Measurements from ENCODE around the gene COL4A2. TPM values are rescaled to one million over a fixed set of nuclear protein-coding genes. Genes with fewer than 3 reads are reported as not detected.

The COL4A2 gene
- total RNA-seq, 1 donor from 2014 or later: 511 TPM

DNA sequence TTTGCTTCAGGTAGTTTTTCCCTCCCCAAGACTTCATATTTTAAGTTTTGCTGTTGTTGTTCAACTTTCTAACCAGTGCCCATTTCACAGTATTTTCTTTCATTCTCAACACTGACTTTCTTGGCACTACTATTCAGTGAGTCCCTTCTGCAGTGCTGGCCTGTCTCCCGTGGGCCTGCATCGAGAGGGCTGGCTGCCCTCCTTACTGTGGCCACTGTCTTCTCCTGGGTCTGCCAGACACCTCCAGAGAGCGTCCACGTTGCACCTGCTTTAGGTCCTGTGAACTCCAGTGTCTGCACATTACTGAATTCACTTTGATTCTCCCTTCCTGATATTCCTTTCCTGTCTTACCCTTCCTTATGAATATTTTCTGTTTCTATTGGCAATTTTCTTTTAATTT lies 27.4 kb upstream of the COL4A2 start:
- peaks cover 0 to 5% (median 0%) of the 10 kb centered on the region in 3 donors for H3K27me3 ChIP-seq (ENCODE audit: control insufficient read depth in 3 of 3, insufficient read depth in 3 of 3, low read length in 3 of 3)
- H3K9me3 ChIP-seq (ENCODE audit: control insufficient read depth in 3 of 3, low read length in 3 of 3): no peaks in the 10 kb centered on the region
- H3K4me3 ChIP-seq (ENCODE audit: low read length in 3 of 3): no peak overlapping the region
- peaks cover 0 to 2% (median 0%) of the 10 kb centered on the region in 3 donors for H3K36me3 ChIP-seq (ENCODE audit: control insufficient read depth in 3 of 3, insufficient read depth in 3 of 3, low read length in 3 of 3)
- no peak overlapping the region for H3K9ac ChIP-seq (ENCODE audit: low read depth in 1 of 3, low read length in 3 of 3)
- peak overlapping the region; percentile 43 for H3K27ac ChIP-seq (ENCODE audit: low read depth, low read length)
- peaks cover 8 to 24% (median 9%) of the 10 kb centered on the region in 3 donors for H3K4me1 ChIP-seq (ENCODE audit: control insufficient read depth in 3 of 3, insufficient read depth in 3 of 3, low read length in 3 of 3)

DNA sequence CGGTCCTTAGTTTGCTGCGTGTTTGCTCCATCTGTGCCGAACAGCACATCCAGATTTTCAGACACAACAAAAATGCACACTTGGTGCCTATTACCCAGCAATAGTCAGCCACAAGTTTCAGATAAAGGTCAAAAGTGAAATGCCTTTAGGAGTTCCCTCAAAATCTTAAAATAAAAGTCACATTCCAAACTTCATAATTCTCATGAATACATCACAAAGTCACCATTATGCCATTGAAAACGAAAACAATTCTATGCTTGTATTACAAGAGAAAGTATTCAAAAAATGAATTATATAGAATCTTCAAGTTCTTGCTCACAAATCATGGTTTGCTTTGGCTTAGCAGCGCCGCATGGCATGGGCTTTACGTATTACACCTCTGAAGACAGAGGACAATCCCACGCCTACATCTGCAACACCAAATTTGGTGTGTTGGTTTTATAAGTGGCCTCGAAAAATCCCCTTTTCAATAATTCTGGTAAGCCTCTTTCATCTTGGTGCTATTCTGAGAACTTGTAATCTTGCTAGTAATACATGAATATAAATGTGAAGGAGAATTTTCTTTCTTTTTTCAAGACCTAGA lies 26.8 kb upstream of the COL4A2 start:
- peaks cover 8 to 24% (median 12%) of the 10 kb centered on the region in 3 donors for H3K4me1 ChIP-seq (ENCODE audit: control insufficient read depth in 3 of 3, insufficient read depth in 3 of 3, low read length in 3 of 3)
- peak overlapping the region; percentile 43 for H3K27ac ChIP-seq (ENCODE audit: low read depth, low read length)
- peaks cover 0 to 5% (median 0%) of the 10 kb centered on the region in 3 donors for H3K27me3 ChIP-seq (ENCODE audit: control insufficient read depth in 3 of 3, insufficient read depth in 3 of 3, low read length in 3 of 3)
- peaks cover 0 to 2% (median 0%) of the 10 kb centered on the region in 3 donors for H3K36me3 ChIP-seq (ENCODE audit: control insufficient read depth in 3 of 3, insufficient read depth in 3 of 3, low read length in 3 of 3)
- no peaks in the 10 kb centered on the region for H3K9me3 ChIP-seq (ENCODE audit: control insufficient read depth in 3 of 3, low read length in 3 of 3)
- H3K4me3 ChIP-seq (ENCODE audit: low read length in 3 of 3): no peak overlapping the region
- H3K9ac ChIP-seq (ENCODE audit: low read depth in 1 of 3, low read length in 3 of 3): no peak overlapping the region

DNA sequence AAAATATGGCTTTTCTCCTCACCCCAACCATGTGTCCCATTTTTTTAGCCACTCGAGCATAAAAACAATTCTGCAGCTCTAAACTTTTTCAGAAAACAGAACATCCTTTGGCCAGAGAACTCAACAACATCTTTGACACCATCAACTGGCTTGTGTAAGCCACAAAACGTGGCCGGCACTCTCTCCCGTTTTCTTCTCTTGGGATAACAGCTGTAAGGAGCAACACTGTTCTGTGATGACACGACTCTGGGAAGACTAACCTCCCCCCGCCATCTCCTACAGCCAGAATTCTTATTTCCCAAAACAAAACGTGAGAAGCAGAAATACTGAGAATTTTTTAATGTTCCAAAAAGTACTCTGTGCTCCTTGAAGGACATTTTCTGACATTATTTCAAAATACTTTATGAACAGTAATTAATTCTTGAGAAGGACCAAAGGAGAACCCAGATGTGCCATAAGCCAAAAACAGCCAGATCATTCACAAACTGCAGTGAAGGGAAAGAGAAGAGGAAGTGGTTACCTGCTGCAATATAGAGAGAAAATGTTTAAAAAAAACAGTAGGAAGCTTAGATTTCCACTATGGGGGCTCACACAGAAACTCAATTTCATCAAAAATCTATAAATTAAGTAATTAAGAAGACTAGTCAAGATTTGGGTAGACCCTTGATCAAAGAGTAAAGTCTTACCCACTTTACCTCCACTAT lies 25.9 kb upstream of the COL4A2 start:
- Histone ChIP-seq H3K27ac (ENCODE audit: low read depth, low read length) (peak overlapping the region; percentile 43), H3K9me3 (ENCODE audit: control insufficient read depth in 3 of 3, low read length in 3 of 3) (no peaks in the 10 kb centered on the region), H3K9ac (ENCODE audit: low read depth in 1 of 3, low read length in 3 of 3) (no peak overlapping the region), H3K27me3 (ENCODE audit: control insufficient read depth in 3 of 3, insufficient read depth in 3 of 3, low read length in 3 of 3) (peaks cover 0 to 5% (median 0%) of the 10 kb centered on the region in 3 donors), H3K36me3 (ENCODE audit: control insufficient read depth in 3 of 3, insufficient read depth in 3 of 3, low read length in 3 of 3) (peaks cover 0 to 2% (median 0%) of the 10 kb centered on the region in 3 donors), H3K4me3 (ENCODE audit: low read length in 3 of 3) (no peak overlapping the region), H3K4me1 (ENCODE audit: control insufficient read depth in 3 of 3, insufficient read depth in 3 of 3, low read length in 3 of 3) (peaks cover 13 to 21% (median 18%) of the 10 kb centered on the region in 3 donors)

DNA sequence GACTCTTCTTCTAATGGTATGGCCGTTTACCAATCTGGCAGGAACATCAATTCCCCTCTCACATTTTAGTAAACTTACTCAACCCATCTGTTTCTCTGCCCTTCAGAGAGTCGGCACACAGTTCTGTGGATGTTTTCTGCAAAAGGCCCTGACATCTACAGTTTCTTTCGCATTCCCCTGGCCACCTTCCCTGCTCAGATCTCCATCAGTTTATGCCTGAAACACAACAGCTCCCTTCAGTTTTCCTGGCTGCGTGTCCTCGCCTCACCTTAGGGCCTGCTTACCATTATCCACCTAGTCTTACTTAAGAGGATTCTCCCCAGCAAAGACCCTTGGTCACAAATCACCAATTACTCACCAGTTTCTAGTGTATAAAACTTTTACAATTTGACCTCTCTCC lies 25.3 kb upstream of the COL4A2 start:
- Histone ChIP-seq H3K27ac (ENCODE audit: low read depth, low read length) (peak overlapping the region; percentile 28), H3K27me3 (ENCODE audit: control insufficient read depth in 3 of 3, insufficient read depth in 3 of 3, low read length in 3 of 3) (peaks cover 0 to 5% (median 0%) of the 10 kb centered on the region in 3 donors), H3K9me3 (ENCODE audit: control insufficient read depth in 3 of 3, low read length in 3 of 3) (no peaks in the 10 kb centered on the region), H3K36me3 (ENCODE audit: control insufficient read depth in 3 of 3, insufficient read depth in 3 of 3, low read length in 3 of 3) (peaks cover 0 to 2% (median 0%) of the 10 kb centered on the region in 3 donors), H3K4me1 (ENCODE audit: control insufficient read depth in 3 of 3, insufficient read depth in 3 of 3, low read length in 3 of 3) (peaks cover 17 to 21% (median 18%) of the 10 kb centered on the region in 3 donors), H3K9ac (ENCODE audit: low read depth in 1 of 3, low read length in 3 of 3) (no peak overlapping the region), H3K4me3 (ENCODE audit: low read length in 3 of 3) (no peak overlapping the region)

DNA sequence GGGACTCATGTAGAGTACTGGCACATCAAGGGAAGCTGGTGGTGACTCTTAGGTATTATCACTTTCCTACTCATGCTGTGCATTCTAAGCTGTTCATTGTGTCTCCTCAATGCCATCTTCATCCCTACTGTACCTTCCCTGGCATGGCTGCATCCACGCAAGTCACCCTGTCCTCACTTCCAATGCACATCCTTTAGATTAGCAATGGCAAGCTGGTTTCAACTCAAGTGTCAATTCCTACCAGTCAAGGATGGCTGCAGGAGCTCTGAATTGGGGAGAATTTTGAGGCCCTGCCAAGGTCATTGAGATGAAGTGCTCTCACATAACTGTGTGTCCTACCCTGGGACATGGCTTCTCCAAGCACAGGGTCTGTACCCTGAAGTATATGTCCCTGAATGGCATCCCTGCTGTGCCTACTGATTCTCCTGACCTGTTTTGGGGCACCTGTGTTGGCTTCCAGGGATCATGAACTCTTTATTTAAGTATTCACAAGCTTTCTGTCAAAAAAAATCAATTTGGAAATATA lies 24.7 kb upstream of the COL4A2 start:
- Histone ChIP-seq H3K9me3 (ENCODE audit: control insufficient read depth in 3 of 3, low read length in 3 of 3) (no peaks in the 10 kb centered on the region), H3K27ac (ENCODE audit: low read depth, low read length) (no peak overlapping the region), H3K9ac (ENCODE audit: low read depth in 1 of 3, low read length in 3 of 3) (no peak overlapping the region), H3K27me3 (ENCODE audit: control insufficient read depth in 3 of 3, insufficient read depth in 3 of 3, low read length in 3 of 3) (peaks cover 0 to 5% (median 0%) of the 10 kb centered on the region in 3 donors), H3K4me1 (ENCODE audit: control insufficient read depth in 3 of 3, insufficient read depth in 3 of 3, low read length in 3 of 3) (peaks cover 18 to 23% (median 21%) of the 10 kb centered on the region in 3 donors), H3K4me3 (ENCODE audit: low read length in 3 of 3) (no peak overlapping the region), H3K36me3 (ENCODE audit: control insufficient read depth in 3 of 3, insufficient read depth in 3 of 3, low read length in 3 of 3) (peaks cover 0 to 2% (median 0%) of the 10 kb centered on the region in 3 donors)

DNA sequence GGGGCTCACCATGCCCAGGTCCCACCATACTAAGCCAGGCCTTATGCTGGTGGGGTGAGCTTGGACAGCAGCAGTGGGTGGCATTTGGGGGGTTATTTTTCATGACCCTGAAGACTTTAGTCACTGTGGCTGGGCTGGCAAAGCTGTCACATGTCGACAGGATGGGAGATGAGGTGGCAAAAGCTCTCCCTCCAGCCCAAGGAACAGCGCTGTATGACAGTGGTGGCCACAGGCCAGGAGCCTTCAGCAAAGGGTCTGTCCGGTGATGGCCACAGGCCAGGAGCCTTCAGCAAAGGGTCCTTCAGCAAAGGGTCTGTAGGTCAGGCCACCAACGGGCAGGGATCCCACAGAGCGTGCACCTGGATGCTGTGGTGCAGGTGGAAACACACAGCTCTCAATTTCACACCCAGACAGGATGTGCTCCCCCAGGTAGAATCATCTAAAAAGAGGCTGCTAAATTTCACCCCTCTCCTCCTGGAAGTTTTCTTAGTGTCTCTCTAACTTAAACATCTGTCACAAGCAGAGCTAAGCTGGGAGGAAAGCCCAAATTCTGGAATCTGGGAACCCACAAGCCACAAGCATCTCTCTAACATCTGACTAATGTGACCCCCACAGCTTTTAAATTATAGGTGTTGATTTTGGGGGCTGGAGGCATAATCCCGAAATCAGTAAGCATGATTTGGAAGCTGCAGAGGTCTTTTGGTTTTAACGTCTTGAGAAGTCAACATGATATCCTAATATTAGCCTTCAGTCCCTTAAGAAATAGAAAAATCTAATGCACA lies 23.2 kb upstream of the COL4A2 start:
- Histone ChIP-seq H3K9me3 (ENCODE audit: control insufficient read depth in 3 of 3, low read length in 3 of 3) (no peaks in the 10 kb centered on the region), H3K4me3 (ENCODE audit: low read length in 3 of 3) (no peak overlapping the region), H3K4me1 (ENCODE audit: control insufficient read depth in 3 of 3, insufficient read depth in 3 of 3, low read length in 3 of 3) (peaks cover 20 to 25% (median 21%) of the 10 kb centered on the region in 3 donors), H3K9ac (ENCODE audit: low read depth in 1 of 3, low read length in 3 of 3) (no peak overlapping the region), H3K27me3 (ENCODE audit: control insufficient read depth in 3 of 3, insufficient read depth in 3 of 3, low read length in 3 of 3) (peaks cover 0 to 5% (median 0%) of the 10 kb centered on the region in 3 donors), H3K27ac (ENCODE audit: low read depth, low read length) (no peak overlapping the region), H3K36me3 (ENCODE audit: control insufficient read depth in 3 of 3, insufficient read depth in 3 of 3, low read length in 3 of 3) (peaks cover 0 to 2% (median 0%) of the 10 kb centered on the region in 3 donors)

DNA sequence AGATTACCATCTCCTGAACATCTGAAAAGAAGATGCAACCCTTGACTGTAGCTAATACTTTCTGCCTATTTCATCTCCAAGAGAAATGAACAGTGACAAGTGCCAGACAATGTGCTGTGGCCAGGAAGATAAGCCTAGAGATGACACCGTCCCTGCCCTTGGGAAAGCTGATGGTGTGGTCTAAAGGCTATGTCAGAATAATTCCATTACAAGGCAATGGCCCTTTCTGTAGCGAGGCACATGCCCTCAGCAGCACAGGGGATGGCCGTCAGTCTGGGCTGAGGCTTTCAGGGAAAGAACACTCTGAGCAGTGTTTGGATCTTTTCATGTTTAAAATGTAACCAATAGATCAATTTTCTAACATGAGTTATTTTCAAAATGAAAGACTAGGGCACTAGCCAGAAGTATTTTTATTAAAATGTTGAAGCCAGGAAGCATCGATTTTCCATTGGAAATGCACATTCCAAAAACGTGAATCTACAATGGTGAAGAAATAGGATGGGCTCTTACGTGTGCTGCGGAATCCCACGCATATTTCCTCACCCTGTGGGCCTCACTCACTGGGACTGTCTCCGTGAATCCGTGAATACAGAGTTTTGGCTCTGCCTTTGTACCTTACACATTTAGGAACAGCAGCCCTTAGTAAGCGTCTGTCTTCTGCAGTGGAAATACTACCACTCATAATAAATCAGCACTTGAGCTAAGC lies 22.2 kb upstream of the COL4A2 start:
- H3K4me1 ChIP-seq (ENCODE audit: control insufficient read depth in 3 of 3, insufficient read depth in 3 of 3, low read length in 3 of 3): peaks cover 13 to 25% (median 18%) of the 10 kb centered on the region in 3 donors
- peaks cover 0 to 5% (median 0%) of the 10 kb centered on the region in 3 donors for H3K27me3 ChIP-seq (ENCODE audit: control insufficient read depth in 3 of 3, insufficient read depth in 3 of 3, low read length in 3 of 3)
- H3K4me3 ChIP-seq (ENCODE audit: low read length in 3 of 3): no peak overlapping the region
- H3K9ac ChIP-seq (ENCODE audit: low read depth in 1 of 3, low read length in 3 of 3): no peak overlapping the region
- no peaks in the 10 kb centered on the region for H3K9me3 ChIP-seq (ENCODE audit: control insufficient read depth in 3 of 3, low read length in 3 of 3)
- no peak overlapping the region for H3K27ac ChIP-seq (ENCODE audit: low read depth, low read length)
- H3K36me3 ChIP-seq (ENCODE audit: control insufficient read depth in 3 of 3, insufficient read depth in 3 of 3, low read length in 3 of 3): peaks cover 0 to 5% (median 2%) of the 10 kb centered on the region in 3 donors

DNA sequence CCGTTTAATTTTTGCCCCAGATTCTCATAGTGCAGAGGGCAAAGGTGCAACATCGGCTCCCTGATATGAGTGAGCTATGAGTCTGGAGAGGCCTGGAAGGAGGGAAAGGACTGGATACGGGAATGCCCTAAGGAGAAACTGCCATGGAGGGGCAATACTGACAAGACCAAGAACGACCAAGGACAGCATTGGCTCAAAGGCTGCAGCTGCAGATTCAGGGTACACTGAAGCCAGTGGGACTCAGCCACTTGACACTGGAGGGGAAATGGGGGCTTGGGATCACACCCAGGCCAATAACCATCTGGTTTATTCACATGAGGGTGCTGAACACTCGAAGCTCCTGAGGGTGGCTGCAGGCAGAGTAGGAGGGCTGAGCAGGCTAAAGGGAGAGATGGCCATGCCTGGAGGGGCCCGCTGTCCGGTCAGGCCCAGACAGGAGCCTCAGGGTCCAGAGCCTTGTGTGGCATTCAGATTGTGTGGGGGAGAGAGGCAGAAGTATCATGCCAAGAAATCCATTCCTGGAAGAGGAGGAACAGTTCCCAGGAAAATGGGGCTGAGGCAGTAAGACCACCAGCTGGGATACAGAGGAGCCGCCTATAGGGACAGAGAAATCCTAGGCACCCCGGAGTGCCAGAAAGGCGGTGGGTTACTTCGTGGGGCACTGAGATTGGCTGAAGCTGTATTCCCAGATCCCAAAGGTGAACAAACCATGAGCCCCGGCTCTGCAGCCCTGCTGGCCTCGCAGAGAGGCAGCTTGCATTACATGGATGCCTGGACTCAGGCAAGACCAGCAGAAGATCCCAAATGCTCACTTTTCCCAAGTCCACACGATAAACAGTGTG lies 20.9 kb upstream of the COL4A2 start:
- H3K27me3 ChIP-seq (ENCODE audit: control insufficient read depth in 3 of 3, insufficient read depth in 3 of 3, low read length in 3 of 3): peaks cover 0 to 1% (median 0%) of the 10 kb centered on the region in 3 donors
- no peak overlapping the region for H3K4me3 ChIP-seq (ENCODE audit: low read length in 3 of 3)
- H3K4me1 ChIP-seq (ENCODE audit: control insufficient read depth in 3 of 3, insufficient read depth in 3 of 3, low read length in 3 of 3): peaks cover 13 to 25% (median 18%) of the 10 kb centered on the region in 3 donors
- H3K9ac ChIP-seq (ENCODE audit: low read depth in 1 of 3, low read length in 3 of 3): no peak overlapping the region
- no peaks in the 10 kb centered on the region for H3K9me3 ChIP-seq (ENCODE audit: control insufficient read depth in 3 of 3, low read length in 3 of 3)
- peaks cover 0 to 5% (median 2%) of the 10 kb centered on the region in 3 donors for H3K36me3 ChIP-seq (ENCODE audit: control insufficient read depth in 3 of 3, insufficient read depth in 3 of 3, low read length in 3 of 3)
- H3K27ac ChIP-seq (ENCODE audit: low read depth, low read length): peak overlapping the region; percentile 19

Measured in skeletal muscle tissue (tissue), 4 donors.